KOPT-K1 (cell line): ENCODE data around the gene RNF113B.

Source experiments
- H3K27ac ChIP-seq: fragments of 200-600 bp; sonication (generic); 2 replicates; pipeline ENCODE4 v1.5.1; 2016; ENCODE audit warnings: antibody characterized with exemption, mild to moderate bottlenecking, low read depth, low read length; ENCODE audit not compliant: poor library complexity, severe bottlenecking
- H3K36me3 ChIP-seq: fragments of 200-600 bp; sonication (generic); 2 replicates; pipeline ENCODE4 v1.5.1; 2017; ENCODE audit warnings: antibody characterized with exemption, mild to moderate bottlenecking, low read length, moderate library complexity; ENCODE audit not compliant: insufficient read depth
- H3K9me3 ChIP-seq: fragments of 200-600 bp; sonication (generic); 2 replicates; pipeline ENCODE4 v1.5.1; 2017; ENCODE audit warnings: antibody characterized with exemption, low read length, mild to moderate bottlenecking; ENCODE audit not compliant: insufficient read depth, poor library complexity, severe bottlenecking

The RNF113B gene

GRCh38 chr13:98143157-98143553, 33.9 kb downstream of the RNF113B start:
- Histone ChIP-seq H3K9me3 (peaks cover 12% of the 10 kb centered on the region), H3K36me3 (no peaks in the 10 kb centered on the region), H3K27ac (no peak overlapping the region)

GRCh38 chr13:98142380-98143156, 34.5 kb downstream of the RNF113B start, which contains the start of gene FARP1:
TSS of gene FARP1 (plus strand) at chr13:98143094. CDS start at chr13:98213243, 70,149 bp downstream.
- no peaks in the 10 kb centered on the region for H3K36me3 ChIP-seq
- no peak within 1 kb of the TSS for H3K27ac ChIP-seq
- peaks cover 12% of the 10 kb centered on the region for H3K9me3 ChIP-seq

- no peak overlapping the region for H3K27ac ChIP-seq
- H3K9me3 ChIP-seq = peaks cover 12% of the 10 kb centered on the region
- no peaks in the 10 kb centered on the region for H3K36me3 ChIP-seq
Measured at GRCh38 chr13:98141509-98142379, 35.3 kb downstream of the RNF113B start.

GRCh38 chr13:98141091-98141490, 36.0 kb downstream of the RNF113B start:
- peaks cover 12% of the 10 kb centered on the region for H3K9me3 ChIP-seq
- H3K36me3 ChIP-seq = no peaks in the 10 kb centered on the region
- no peak overlapping the region for H3K27ac ChIP-seq

- no peak overlapping the region for H3K27ac ChIP-seq
- H3K9me3 ChIP-seq = no peaks in the 10 kb centered on the region
- H3K36me3 ChIP-seq = no peaks in the 10 kb centered on the region
Measured at GRCh38 chr13:98134901-98135300, 42.2 kb downstream of the RNF113B start.

GRCh38 chr13:98133946-98134345, 43.1 kb downstream of the RNF113B start:
- Histone ChIP-seq H3K9me3 (no peaks in the 10 kb centered on the region), H3K27ac (no peak overlapping the region), H3K36me3 (no peaks in the 10 kb centered on the region)

- Histone ChIP-seq H3K36me3 (no peaks in the 10 kb centered on the region), H3K27ac (no peak overlapping the region), H3K9me3 (no peaks in the 10 kb centered on the region)
Measured at GRCh38 chr13:98129059-98129746, 47.9 kb downstream of the RNF113B start.
